ENCODE results near the gene ITPR1. TPM values are rescaled to one million over a fixed set of nuclear protein-coding genes. Genes with fewer than 3 reads are reported as not detected.

The ITPR1 gene
- total and polyA plus RNA-seq, 4 donors: 9.3 to 43.7 (median 20.9) TPM

DNA sequence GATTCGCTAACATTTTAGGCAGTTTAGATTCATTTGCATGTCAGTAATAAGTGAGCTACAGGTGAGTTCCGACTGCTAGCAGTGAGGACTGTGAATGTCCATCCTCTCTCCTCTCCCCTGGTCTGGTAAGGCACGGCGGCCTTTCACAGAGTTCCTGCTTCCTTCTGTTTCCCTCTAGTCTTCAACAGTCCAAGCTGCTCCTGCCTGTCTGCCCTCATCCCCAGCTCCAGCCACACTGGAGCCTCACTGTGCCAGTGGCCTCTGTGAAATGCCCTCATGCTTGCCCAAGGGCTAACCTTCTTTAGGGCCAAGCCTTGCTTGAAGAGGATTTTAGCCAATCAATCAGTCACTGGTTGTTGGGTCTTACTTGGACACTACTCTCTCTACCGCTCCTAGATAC lies 340.3 kb downstream of the ITPR1 start:
- no peak overlapping the region for H3K27ac ChIP-seq (ENCODE audit: low read depth, low read length)
- no peak for DNase-seq (ENCODE audit: low read depth in 4 of 6, low spot score in 6 of 6)
- H3K36me3 ChIP-seq (ENCODE audit: control insufficient read depth, insufficient read depth, low read length): no peaks in the 10 kb centered on the region
- no peak overlapping the region for H3K4me3 ChIP-seq (ENCODE audit: low read depth, low read length)
- WGBS (ENCODE audit: insufficient coverage): 94% methylated on average over 2 of the region's 5 CpGs
- peaks cover under 1% of the 10 kb centered on the region for H3K4me1 ChIP-seq (ENCODE audit: control insufficient read depth, insufficient read depth, low read length)
- no peaks in the 10 kb centered on the region for H3K9me3 ChIP-seq (ENCODE audit: control insufficient read depth, insufficient read depth, low read length)
- no peaks in the 10 kb centered on the region for H3K27me3 ChIP-seq (ENCODE audit: control insufficient read depth, insufficient read depth, low read length)

GRCh38 chr3:4834403-4834866 lies 341.3 kb downstream of the ITPR1 start:
- Histone ChIP-seq H3K9me3 (ENCODE audit: control insufficient read depth, insufficient read depth, low read length) (no peaks in the 10 kb centered on the region), H3K27me3 (ENCODE audit: control insufficient read depth, insufficient read depth, low read length) (no peaks in the 10 kb centered on the region), H3K36me3 (ENCODE audit: control insufficient read depth, insufficient read depth, low read length) (no peaks in the 10 kb centered on the region), H3K4me1 (ENCODE audit: control insufficient read depth, insufficient read depth, low read length) (no peaks in the 10 kb centered on the region), H3K27ac (ENCODE audit: low read depth, low read length) (no peak overlapping the region), H3K4me3 (ENCODE audit: low read depth, low read length) (no peak overlapping the region)
- DNase-seq (ENCODE audit: low read depth in 4 of 6, low spot score in 6 of 6): no peak
- WGBS (ENCODE audit: insufficient coverage): 91% methylated on average over 6 of the region's 8 CpGs

GRCh38 chr3:4835616-4836043 lies 342.5 kb downstream of the ITPR1 start:
- 33% methylated on average over 1 of the region's 3 CpGs for WGBS (ENCODE audit: insufficient coverage)
- no peaks in the 10 kb centered on the region for H3K4me1 ChIP-seq (ENCODE audit: control insufficient read depth, insufficient read depth, low read length)
- H3K9me3 ChIP-seq (ENCODE audit: control insufficient read depth, insufficient read depth, low read length): no peaks in the 10 kb centered on the region
- H3K27me3 ChIP-seq (ENCODE audit: control insufficient read depth, insufficient read depth, low read length): no peaks in the 10 kb centered on the region
- peak in 1 of 6 donors; percentile 30 for DNase-seq (ENCODE audit: low read depth in 4 of 6, low spot score in 6 of 6)
- no peak overlapping the region for H3K4me3 ChIP-seq (ENCODE audit: low read depth, low read length)
- H3K36me3 ChIP-seq (ENCODE audit: control insufficient read depth, insufficient read depth, low read length): no peaks in the 10 kb centered on the region
- no peak overlapping the region for H3K27ac ChIP-seq (ENCODE audit: low read depth, low read length)

DNA sequence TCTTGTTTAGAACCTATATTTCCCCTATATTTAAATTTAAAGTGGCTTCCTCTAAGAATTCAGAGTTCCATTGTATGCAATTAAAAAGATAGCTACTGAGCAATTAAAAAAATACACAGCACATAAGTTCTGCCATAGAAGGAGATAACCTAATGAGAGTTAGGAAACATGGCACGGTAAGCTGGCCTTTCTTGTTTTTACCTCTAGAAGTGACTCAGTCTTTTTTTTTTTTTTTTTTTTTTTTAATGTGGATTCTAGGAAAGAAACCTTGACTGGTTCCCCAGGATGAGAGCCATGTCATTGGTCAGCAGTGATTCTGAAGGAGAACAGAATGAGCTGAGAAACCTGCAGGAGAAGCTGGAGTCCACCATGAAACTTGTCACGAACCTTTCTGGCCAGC lies 343.4 kb downstream of the ITPR1 start:
- Histone ChIP-seq H3K9me3 (ENCODE audit: control insufficient read depth, insufficient read depth, low read length) (no peaks in the 10 kb centered on the region), H3K4me1 (ENCODE audit: control insufficient read depth, insufficient read depth, low read length) (no peaks in the 10 kb centered on the region), H3K4me3 (ENCODE audit: low read depth, low read length) (no peak overlapping the region), H3K27ac (ENCODE audit: low read depth, low read length) (no peak overlapping the region), H3K36me3 (ENCODE audit: control insufficient read depth, insufficient read depth, low read length) (no peaks in the 10 kb centered on the region), H3K27me3 (ENCODE audit: control insufficient read depth, insufficient read depth, low read length) (no peaks in the 10 kb centered on the region)
- WGBS (ENCODE audit: insufficient coverage): no CpG with 5 or more reads among the region's 2 CpGs
- DNase-seq (ENCODE audit: low read depth in 4 of 6, low spot score in 6 of 6): no peak

DNA sequence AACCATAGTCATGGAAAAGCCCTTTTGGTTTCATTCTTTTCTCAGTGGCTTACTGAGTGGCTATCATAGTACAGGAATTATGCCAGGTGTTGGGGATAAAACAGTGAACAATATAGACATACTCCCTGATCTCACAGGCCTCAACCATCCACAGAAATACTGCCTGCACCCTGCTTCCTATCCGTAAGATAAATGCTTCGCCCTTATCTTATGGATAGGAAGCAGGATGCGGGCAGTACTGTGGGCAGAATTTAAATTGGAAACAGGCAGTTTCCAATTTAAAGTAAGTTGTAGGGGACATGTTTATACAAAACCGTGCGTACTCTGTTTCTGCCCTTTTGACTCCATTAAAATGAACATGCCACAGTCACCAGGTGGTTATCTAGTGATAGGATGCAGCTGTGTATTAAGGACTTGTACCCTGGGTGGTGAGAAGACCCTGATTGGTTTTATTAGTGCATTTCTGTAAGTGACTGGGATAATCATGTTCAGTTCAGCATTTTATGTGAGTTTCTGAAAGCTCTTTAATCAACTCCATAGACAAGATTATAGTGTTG lies 344.3 kb downstream of the ITPR1 start:
- 70% methylated on average over 2 of the region's 5 CpGs for WGBS (ENCODE audit: insufficient coverage)
- Histone ChIP-seq H3K9me3 (ENCODE audit: control insufficient read depth, insufficient read depth, low read length) (no peaks in the 10 kb centered on the region), H3K27me3 (ENCODE audit: control insufficient read depth, insufficient read depth, low read length) (no peaks in the 10 kb centered on the region), H3K4me3 (ENCODE audit: low read depth, low read length) (no peak overlapping the region), H3K27ac (ENCODE audit: low read depth, low read length) (no peak overlapping the region), H3K36me3 (ENCODE audit: control insufficient read depth, insufficient read depth, low read length) (no peaks in the 10 kb centered on the region), H3K4me1 (ENCODE audit: control insufficient read depth, insufficient read depth, low read length) (no peaks in the 10 kb centered on the region)
- DNase-seq (ENCODE audit: low read depth in 4 of 6, low spot score in 6 of 6): no peak

- Histone ChIP-seq H3K4me1 (ENCODE audit: control insufficient read depth, insufficient read depth, low read length) (no peaks in the 10 kb centered on the region), H3K36me3 (ENCODE audit: control insufficient read depth, insufficient read depth, low read length) (no peaks in the 10 kb centered on the region), H3K4me3 (ENCODE audit: low read depth, low read length) (no peak overlapping the region), H3K27me3 (ENCODE audit: control insufficient read depth, insufficient read depth, low read length) (no peaks in the 10 kb centered on the region), H3K9me3 (ENCODE audit: control insufficient read depth, insufficient read depth, low read length) (no peaks in the 10 kb centered on the region), H3K27ac (ENCODE audit: low read depth, low read length) (peak overlapping the region; percentile 27)
- no CpG with 5 or more reads among the region's 4 CpGs for WGBS (ENCODE audit: insufficient coverage)
- DNase-seq (ENCODE audit: low read depth in 4 of 6, low spot score in 6 of 6): no peak
Measured at GRCh38 chr3:4838621-4839022, 345.5 kb downstream of the ITPR1 start.

GRCh38 chr3:4839278-4839677 lies 346.1 kb downstream of the ITPR1 start:
- no peaks in the 10 kb centered on the region for H3K27me3 ChIP-seq (ENCODE audit: control insufficient read depth, insufficient read depth, low read length)
- no peak for DNase-seq (ENCODE audit: low read depth in 4 of 6, low spot score in 6 of 6)
- H3K27ac ChIP-seq (ENCODE audit: low read depth, low read length): no peak overlapping the region
- H3K4me3 ChIP-seq (ENCODE audit: low read depth, low read length): no peak overlapping the region
- no peaks in the 10 kb centered on the region for H3K9me3 ChIP-seq (ENCODE audit: control insufficient read depth, insufficient read depth, low read length)
- WGBS (ENCODE audit: insufficient coverage): no CpG with 5 or more reads among the region's 3 CpGs
- H3K36me3 ChIP-seq (ENCODE audit: control insufficient read depth, insufficient read depth, low read length): no peaks in the 10 kb centered on the region
- H3K4me1 ChIP-seq (ENCODE audit: control insufficient read depth, insufficient read depth, low read length): no peaks in the 10 kb centered on the region

DNA sequence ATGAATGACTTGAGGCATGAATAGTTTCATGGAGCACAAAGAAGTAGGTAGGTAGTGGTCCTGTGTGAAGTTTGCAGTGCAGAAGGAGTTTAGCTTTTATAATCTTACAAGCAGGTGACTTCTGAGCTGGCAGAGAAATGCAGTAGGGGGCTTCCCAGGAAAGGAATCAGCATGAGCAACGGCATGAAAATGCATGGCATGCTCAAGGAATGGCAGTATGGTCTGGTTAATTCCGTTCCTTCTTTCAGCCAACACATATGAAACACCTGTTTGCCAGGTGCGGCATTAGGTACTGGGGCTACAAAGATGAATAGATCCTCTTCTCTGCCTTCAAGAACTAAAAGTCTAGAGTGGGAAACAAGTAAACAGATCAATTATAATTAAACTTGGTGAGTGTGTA lies 348.1 kb downstream of the ITPR1 start:
- Histone ChIP-seq H3K36me3 (ENCODE audit: control insufficient read depth, insufficient read depth, low read length) (no peaks in the 10 kb centered on the region), H3K4me1 (ENCODE audit: control insufficient read depth, insufficient read depth, low read length) (no peaks in the 10 kb centered on the region), H3K27me3 (ENCODE audit: control insufficient read depth, insufficient read depth, low read length) (no peaks in the 10 kb centered on the region), H3K9me3 (ENCODE audit: control insufficient read depth, insufficient read depth, low read length) (no peaks in the 10 kb centered on the region), H3K4me3 (ENCODE audit: low read depth, low read length) (no peak overlapping the region), H3K27ac (ENCODE audit: low read depth, low read length) (no peak overlapping the region)
- no peak for DNase-seq (ENCODE audit: low read depth in 4 of 6, low spot score in 6 of 6)
- 80% methylated on average over 1 of the region's 3 CpGs for WGBS (ENCODE audit: insufficient coverage)

- Histone ChIP-seq H3K27ac (ENCODE audit: low read depth, low read length) (no peak overlapping the region), H3K9me3 (ENCODE audit: control insufficient read depth, insufficient read depth, low read length) (no peaks in the 10 kb centered on the region), H3K27me3 (ENCODE audit: control insufficient read depth, insufficient read depth, low read length) (no peaks in the 10 kb centered on the region), H3K4me3 (ENCODE audit: low read depth, low read length) (no peak overlapping the region), H3K36me3 (ENCODE audit: control insufficient read depth, insufficient read depth, low read length) (no peaks in the 10 kb centered on the region), H3K4me1 (ENCODE audit: control insufficient read depth, insufficient read depth, low read length) (no peaks in the 10 kb centered on the region)
- 80% methylated on average over 2 of the region's 3 CpGs for WGBS (ENCODE audit: insufficient coverage)
- DNase-seq (ENCODE audit: low read depth in 4 of 6, low spot score in 6 of 6): no peak
Measured at GRCh38 chr3:4841776-4842440, 348.8 kb downstream of the ITPR1 start.

GRCh38 chr3:4843619-4844018 lies 350.5 kb downstream of the ITPR1 start:
- Histone ChIP-seq H3K27me3 (ENCODE audit: control insufficient read depth, insufficient read depth, low read length) (no peaks in the 10 kb centered on the region), H3K9me3 (ENCODE audit: control insufficient read depth, insufficient read depth, low read length) (no peaks in the 10 kb centered on the region), H3K27ac (ENCODE audit: low read depth, low read length) (no peak overlapping the region), H3K4me3 (ENCODE audit: low read depth, low read length) (no peak overlapping the region), H3K36me3 (ENCODE audit: control insufficient read depth, insufficient read depth, low read length) (no peaks in the 10 kb centered on the region), H3K4me1 (ENCODE audit: control insufficient read depth, insufficient read depth, low read length) (no peaks in the 10 kb centered on the region)
- WGBS (ENCODE audit: insufficient coverage): 71% methylated on average over 4 of the region's 5 CpGs
- DNase-seq (ENCODE audit: low read depth in 4 of 6, low spot score in 6 of 6): no peak
